NCI-H1694 treated with DMSO at 0.1 percent for 48 hours (cell line): ENCODE results near the gene BLID.

Experiments
- DNase-seq: peaks from one replicate; lab custom pipeline; 2025; lab: John Stamatoyannopoulos, UW

Gene BLID

DNA sequence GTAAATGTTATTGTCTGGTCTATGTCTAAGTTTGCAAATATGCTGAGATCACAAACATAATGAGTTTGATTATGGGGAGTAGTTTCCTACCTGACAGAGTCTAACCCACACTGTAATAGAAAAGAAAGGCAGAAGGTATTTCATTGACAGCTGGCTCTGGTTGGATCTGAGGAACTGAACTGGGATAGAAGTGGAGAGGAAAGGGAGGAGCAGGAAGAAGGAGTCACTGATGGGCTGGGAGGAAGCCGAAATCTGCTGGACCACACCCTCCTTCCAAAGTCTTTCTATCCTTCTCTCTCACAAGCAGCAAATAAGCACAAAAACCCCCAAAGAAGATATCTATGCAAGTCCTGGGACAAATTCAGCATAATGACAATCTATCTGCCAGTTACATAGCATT is 11.7 kb downstream of the BLID start:
- DNase-seq, result no peak

DNA sequence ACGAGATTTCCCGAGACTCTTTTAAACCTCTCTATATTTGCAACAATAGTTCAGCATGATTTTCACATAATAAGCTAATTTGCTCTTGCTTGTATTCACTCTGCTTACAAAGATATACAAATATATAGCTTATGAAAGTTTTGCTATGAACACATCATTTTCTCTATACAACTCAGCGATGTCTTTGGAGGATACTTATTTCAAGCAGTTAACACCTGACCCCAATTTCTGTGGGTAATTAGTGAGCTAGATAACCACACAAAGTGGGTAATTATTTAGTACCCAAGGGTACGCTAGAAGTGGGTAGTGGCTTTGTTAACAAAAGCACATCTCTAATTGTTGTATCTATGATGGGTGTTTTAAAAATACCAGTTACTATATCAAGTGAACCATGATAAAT is 12.3 kb downstream of the BLID start:
- DNase-seq, result no peak

DNA sequence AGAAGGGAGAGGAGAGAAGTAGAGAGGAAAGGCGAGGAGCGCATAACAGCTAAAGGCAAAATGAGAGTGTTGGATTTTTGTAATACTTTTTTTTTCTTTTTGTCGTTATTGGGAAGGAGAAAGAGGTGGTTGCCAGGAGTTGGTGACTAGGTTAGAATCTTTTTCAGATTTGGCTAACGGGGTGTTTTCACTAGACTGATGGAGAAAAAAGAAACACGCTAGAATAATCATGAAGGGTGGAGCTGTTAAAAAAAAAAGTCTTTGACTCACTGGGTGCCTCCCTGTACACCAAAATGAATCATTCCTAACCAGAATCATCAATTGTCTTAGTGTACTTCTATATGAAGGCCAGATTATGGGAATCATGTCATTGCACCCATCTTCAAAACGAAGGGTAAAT is 12.7 kb downstream of the BLID start:
- DNase-seq, result no peak

DNA sequence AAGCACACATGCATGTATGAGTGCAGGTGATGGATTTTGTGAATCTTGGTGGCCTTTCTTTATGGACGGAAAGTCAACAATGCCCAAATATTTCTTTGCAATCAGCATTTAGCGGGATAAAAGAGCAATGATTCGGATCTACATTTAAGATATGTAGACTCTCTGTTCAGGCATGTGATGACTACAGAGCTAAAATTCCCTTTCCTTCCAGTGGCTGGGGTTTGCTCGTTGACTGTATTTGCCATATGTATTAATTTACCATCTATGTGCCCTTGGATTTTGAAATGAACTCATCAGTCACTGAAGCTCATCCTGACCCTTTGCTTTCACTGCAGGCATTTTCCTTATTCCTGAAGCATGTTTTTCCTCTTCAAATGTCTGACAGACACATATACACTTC is 13.6 kb downstream of the BLID start:
- DNase-seq, result no peak

DNA sequence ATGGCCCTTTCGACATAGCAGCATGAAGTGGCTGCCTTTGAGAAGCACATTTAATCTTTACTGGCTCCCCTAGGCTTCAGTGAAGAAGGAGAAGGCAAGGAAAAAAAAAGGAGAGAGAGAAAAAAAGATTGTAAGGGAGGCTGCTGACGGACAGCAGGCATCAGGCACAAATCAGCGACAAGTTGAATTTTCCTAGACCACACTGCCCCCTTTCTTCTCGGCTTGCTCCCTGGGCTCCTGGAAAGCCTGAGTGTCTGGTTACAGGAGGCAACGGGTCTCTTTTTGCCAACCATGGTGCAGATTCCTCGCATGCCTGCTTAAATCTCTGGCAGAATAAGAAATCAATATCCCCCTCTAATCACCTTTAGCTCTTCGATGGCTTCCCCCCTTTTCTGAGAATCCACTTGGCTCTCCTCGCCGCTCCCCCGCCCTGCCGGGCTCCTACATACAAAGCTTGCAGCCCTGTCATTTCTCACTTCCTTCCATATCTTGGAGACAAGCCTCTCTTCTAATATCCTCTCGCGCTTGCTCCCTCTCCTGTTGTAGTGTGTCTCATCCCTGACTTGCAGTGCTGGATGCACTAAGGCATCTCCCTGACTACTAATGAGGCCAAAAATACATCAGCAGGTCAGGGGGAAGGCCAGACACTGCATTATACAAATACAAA is 14.3 kb downstream of the BLID start:
- DNase-seq, result no peak

DNA sequence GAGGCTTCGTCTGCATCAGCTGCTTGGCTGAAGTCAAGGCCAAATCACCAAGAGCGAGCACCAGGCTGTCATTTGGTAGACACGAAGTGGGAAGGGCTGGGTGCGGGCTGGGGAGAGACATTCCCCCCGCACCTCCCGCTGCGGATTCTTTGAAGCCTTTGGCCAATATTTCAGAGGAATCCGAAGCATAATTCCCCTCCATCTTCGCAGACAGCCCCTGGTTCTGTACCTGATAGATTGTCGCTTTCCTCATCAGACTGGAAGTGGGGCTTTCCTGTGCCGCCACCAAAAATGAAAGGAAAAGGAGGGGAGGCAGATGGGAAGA is 15.3 kb downstream of the BLID start:
- no peak for DNase-seq

DNA sequence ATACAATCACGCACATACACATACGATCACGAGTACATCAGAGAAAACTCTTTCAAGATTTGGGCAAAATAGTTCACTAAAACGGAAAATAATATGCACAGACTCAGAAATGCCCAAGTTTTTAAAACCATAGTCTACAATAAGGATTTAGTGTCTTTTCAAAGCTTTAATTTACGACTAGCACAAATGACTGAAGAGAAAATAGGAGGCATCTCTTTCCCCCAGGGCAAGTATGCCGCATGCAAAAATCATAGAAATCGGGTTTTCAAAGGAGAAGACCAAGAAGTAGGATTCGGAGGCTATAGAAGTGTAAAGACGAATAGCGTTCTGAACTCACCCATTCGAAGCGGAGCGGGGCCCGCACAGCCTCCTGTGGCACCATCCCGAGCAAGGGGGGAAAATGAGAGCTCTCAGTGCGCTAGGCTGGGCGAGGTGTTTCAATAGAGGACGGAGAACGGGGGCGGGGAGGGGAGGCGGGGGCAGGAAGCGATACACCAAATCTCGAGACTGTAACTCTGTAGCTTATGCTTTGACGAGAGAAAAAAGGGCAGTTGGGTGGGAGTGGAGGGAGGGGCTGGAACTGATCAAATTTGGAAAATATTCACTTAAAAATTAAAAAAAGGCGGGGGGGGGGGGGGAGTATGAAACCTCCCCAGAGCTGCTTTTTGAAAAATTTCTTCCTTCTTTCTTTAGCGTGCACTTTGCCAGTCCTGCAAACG is 15.8 kb downstream of the BLID start:
- no peak for DNase-seq

DNA sequence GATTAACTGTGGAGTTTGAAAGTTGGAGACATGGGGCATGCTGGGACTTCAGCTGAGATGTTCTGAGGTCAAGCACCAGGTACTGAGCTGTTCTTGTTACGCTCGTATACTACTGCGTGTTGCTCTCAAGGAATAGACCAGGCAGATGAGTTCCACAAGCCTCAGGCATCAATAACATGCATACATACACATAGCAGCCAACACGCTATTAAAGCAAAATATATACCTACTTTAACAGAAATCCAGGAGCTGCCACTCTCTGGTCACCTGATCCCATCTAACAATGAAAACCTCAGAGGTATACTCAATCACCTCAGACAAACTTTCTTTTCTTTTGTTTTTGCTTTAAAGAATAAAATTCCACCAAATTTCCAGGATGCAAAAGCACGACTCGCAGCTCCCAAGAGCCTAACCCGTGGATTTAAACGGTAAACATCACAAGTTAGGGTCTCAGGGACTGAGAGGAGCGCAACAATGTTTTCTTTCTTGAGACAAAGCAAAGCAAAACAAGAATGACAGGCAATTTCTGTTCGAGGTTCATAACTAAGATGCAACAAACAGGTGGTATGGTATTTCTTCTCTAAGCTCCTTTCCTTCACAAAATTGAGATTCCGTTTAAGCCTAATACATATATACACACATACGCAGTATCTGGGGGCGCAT is 16.5 kb downstream of the BLID start:
- DNase-seq, result no peak

DNA sequence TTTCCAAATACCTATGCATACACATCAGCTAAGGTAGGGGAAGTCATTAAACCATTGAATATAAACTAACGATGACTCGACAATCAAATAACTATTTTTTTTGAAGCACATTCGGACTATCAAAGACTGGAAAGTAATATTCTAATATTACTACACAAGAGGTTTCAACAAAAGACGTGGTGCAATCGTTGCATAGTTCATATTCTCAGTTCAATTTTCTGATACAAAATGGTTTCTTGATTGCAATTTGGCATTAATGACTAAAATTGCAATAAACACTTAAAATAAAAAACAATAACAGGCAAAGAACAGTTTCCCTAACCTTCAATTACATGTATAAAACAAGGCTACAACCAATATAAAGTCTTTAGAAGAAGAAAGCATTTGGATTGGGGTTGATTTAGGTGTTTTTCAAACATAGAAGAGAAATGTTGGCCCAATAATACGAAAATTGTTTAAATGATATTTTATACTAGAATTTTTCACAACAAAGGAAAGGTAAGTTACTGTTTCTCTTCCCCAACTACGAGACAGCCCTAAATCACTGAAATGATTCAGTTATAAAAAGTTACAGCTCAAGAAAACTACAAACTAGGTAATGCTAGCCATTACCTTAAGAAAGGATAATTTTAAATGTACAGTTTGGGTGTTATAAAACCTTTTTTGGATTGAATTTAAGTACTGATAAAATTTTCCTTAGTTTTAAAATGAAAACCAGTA is 17.6 kb downstream of the BLID start:
- no peak for DNase-seq

DNA sequence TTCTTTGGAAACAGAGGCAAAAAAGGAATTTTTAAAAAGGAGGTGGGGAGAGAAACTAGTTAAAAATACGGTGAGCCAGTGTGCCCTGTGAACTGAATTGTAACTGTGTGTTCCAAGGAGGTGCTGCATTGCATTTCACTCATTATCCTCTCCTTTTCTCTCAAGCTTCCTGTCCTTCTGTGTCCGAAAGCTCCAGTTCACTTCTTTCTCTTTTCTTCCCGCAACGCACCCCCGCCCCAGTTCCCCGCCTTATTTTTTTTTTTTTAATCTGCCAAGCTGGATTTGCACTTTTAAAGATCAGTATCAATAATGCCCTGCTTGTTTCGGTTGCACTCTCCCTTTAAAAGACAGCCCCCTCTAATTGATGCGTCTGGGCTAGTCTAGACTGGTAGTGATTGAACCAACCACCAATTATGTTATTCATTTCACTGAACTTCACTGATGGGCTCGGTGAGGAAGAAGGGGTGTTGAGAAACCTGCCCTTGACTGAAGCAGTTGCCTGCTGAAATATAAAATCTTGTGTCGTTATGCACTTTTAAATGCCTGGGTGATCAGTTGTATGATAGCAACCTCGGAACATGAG is 18.5 kb downstream of the BLID start:
- DNase-seq, result no peak

DNA sequence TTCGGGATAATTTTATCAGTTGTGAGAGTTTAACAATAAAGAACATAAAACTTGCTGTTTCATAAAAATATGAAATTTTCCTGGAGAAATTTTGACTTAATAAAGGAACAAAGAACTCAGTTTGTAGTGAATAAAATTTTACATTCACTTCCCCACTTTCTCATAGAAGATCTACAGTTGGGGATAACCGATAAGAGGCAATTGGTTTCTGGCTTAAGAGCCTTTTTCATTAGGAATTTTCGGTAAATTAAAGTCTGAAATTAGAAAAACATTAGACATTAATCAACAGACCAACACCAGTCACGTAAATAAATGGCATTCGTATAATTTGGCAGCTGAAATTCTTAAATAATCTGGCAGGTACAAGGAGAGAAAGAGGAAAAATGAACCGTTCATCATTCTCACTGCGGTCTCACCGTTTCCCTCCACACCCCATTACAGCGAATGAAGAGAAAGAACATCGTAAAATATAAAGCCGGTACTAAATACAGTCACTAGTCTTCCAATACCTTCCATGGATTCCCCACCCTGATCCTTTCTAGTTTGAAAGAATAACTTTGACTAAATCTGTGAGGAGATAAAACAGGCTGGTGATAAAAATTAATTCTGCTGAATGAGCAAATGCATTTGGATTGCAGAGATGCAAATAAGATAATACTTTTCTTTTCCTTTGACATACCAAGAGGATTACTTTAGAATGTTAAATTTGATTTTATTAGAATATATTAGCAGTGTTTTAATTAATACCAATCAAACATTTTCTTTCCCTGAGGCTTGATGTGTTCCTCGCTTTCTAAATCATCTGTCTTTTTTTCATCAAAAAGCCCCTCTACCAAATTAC is 19.5 kb downstream of the BLID start:
- DNase-seq, result no peak

DNA sequence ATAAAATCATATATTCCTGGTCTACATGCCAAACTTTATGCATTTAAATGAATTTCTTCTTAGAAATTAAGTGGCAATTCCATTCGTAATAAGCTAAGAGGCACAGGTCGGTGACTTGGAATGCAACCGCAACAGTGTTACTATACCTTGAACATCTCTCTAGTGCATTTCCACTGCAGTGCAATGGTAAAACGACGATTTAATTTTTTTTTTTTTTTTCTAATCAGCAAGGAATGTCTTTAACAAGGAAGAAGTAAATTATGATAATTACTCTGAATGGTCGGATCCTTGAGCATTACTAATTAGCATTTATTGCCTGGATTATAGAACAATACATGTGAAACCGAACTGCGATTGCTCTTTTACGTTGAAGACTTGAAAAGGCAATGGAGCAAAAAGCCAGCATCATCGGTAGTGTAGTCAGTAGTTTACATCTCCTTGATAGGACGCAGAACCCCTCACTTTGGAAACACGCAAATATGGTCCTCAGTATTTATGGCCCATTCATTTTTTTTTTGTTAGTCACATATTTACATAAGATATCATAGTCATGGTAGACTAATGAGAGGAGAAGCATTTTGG is 20.2 kb downstream of the BLID start:
- no peak for DNase-seq

DNA sequence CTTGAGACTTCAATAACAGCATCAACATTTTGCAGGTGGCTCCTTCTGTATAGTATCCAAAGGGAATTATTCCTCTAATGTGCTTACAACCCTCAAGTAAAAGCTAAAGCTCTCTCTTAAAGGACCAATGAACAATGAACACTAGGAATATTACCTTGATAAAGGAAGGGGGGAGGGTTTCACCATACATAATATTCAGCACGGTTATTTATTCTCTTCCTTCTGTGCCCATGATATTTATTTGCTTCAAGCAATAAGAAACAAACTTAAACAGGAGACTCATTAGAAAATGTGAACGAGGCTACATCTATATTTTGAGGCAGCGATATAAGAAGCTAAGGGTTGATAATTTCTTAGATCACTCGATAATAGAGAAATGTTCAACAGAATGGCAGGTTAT is 21.2 kb downstream of the BLID start:
- no peak for DNase-seq

DNA sequence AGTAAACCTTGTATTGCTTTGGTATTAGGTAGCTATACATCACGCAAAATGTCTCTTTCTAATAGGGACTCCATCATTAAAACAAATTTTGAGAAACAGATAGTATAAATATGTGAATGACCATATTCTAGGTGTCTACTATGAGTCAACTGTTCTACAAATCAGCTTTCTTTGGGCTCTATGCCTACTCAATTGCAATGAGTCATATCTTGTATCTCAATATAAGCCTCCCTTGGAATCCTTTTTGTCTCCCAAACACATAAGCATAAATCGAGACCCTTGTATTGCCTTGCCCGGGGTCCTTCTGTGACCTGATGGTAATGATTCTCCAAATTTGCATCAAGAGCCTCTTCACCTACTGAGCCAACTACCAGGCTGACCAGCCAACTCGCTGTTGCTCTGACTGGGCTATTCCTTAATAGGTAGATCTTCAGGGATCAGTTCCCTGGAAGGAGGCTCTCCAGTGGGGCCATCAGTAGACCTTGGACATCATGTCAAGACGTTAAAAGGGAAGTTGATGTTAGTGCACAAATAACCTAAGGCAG is 22.2 kb downstream of the BLID start:
- DNase-seq, result no peak

DNA sequence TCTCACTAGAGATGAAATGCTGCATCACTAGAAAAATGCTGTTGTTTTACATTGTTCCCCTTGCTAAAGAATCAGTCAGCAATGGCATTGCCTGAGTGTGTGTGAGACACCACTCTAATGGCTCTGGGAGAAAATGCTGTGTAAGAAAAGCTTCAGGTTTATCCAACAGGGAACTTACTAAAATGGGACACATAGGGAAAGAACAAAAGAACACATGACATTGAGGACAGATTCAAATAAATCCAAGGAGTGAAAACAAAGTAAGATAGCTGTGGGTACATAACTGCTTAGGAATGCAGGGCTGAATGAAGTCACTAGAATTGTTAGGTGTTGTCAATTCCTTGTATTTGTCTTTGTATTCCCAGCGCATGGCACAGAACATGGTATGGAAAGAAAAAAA is 24.2 kb downstream of the BLID start:
- DNase-seq, result no peak

DNA sequence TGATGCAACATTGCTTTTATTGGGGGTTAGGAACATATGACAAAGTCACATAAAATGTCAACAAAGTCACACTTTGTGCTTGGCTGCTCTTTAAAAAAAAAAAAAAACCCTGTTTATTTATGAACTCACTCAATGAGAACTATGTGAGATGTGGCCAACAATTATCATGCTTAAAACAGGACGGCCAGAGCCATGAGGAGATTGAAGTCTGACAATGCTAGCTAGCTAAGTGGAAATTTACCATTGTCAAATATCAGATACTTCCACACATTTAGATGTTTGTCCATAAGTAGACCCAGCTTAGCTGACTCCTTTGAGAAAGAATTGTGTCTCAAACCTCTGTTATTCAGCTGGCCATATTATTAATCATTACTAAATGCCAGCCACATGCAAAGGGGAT is 26.9 kb downstream of the BLID start:
- no peak for DNase-seq

DNA sequence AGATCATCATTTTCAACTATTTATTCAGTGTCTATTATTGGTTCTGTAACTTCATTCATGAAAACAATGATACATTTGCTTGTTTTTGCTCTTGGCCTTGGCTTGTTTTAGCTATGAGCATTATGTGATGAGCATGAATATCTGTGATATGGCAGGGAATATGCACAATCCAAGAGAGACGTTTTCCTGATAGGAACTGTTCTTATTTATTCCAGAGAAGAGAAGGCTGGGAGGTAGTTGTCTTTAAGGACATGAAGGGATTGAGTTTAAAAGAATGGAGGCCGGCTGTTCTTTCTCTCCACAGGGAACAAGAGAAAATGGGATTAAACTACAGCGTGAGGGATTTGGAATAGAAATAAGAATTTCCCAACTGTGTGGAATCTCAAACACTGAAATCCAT is 30.3 kb downstream of the BLID start:
- DNase-seq, result no peak

DNA sequence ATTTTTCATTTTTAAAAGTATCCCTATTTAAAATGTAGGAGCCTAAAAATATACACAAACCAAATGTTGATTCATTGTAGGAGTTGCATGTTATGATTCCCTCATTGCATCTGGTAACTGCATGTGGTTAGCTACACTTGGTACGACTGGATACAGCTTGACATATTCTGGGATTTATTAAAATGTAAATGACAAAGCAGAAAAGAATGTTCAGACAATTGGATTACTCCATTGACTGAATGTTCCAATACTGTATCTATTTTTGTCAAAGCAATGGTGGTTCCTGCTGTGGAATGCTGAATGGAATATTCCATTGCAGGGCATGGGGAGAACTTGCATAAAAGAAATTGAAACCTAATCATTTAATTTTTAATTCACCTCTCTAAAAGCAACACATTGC is 30.8 kb downstream of the BLID start:
- DNase-seq, result no peak

DNA sequence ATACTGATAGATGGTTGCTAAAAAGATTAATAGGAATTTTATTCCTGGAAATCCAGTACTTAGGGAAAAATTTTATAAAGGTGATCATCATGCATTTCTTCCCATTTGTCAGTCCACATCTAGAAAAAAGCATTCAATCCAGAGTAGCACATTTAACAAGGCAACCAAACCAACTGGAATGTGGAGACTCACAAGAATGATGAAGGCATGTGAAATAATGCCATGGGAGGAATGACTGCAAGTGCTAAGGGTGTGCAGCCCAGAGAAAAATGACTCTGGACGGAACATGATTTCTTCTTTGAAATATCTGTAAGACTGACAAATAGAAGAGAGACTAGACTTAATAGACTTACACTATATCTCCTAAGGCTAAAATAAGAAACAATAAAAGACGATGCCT is 33.8 kb downstream of the BLID start:
- no peak for DNase-seq

DNA sequence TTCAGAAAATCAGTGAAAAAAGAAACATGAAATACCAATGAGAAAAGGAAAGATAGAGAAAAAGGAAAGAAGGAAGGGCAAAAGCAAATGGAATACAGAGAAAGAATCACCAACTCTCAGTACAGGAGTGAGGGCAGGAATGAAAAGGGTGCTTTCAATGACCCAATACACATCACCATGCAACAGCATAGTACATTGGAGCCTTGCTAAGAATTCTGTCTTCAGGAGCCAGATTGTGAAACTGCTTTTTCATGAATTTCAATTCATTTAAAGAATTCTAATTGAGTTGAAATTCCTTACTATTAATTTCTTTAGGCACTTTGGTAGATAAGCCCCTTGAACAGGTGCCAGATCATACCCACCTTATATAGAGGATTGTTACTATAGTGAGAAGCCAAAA is 34.9 kb downstream of the BLID start:
- no peak for DNase-seq

DNA sequence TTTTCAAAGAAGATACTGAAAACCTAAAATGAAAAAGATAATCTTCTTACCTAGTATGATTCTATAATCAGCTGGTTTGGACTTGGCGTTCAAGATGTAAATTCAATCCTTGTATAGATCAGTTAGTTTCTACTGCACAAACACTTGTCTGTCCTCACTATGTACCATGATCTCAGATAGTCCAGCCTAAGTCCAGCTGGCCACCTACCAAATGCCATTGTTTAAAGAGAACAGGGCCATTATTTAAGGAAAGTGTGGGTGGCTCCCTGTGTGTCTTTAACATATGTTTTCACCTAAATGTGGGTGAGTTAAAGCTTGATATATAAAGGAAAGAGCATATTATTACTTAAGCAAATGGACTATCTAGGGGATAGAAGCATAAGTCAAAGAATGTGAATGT is 38.6 kb downstream of the BLID start:
- no peak for DNase-seq
